K562 (cell line): ENCODE measurements around the gene MAML3. TPM values are rescaled to one million over a fixed set of nuclear protein-coding genes. Genes with fewer than 3 reads are reported as not detected.

ENCODE experiments used
- ATAC-seq: fragments of 200-7000 bp; cut with Tn5 transposase; 3 replicates; pipeline ENCODE4 v1.9.1; 2020; ENCODE audit warnings: moderate library complexity
- BruUV-seq: library from RNA; stranded (reverse); fragments of 400-500 nt; replicated peaks from 2 replicates; lab custom pipeline; 2021; lab: Mats Ljungman, UMichigan
- CTCF ChIA-PET: fragments of 300-600 bp; formaldehyde crosslinking; extraction: SDS; loops from one replicate; lab custom pipeline; 2021; ENCODE audit warnings: low intra/inter-chr PET ratio; lab: Yijun Ruan, JAX
- POLR2A ChIA-PET: fragments of 300-600, 350-650 bp; sonication (Branson Sonifier 250); formaldehyde crosslinking; extraction: SDS; loops from one replicate; lab custom pipeline; 2021; ENCODE audit warnings: antibody characterized with exemption, inconsistent platforms; lab: Yijun Ruan, JAX
- DNase-seq, 4 experiments: peaks; one replicate each; pipeline versions ENCODE4 v3.0.0 to v3.0.0-alpha.2; 2011 to 2018; ENCODE audit warnings: low spot score in 3 of 4, mixed read lengths in 3 of 4; ENCODE audit errors: extremely low read depth in 1 of 4
- FAIRE-seq: peaks from 2 replicates; lab custom pipeline; 2011; peaks lifted over from hg19 to GRCh38; lab: Jason Lieb, UNC
- H2AFZ ChIP-seq: 2 replicates; pipeline ENCODE4 v1.6.0; 2011; ENCODE audit warnings: low read depth, low read length, control low read depth, inconsistent platforms
- H3K27ac ChIP-seq: fragments of 200-600 bp; 3 replicates; pipeline ENCODE4 v1.8.0; 2011; ENCODE audit warnings: low read depth, mild to moderate bottlenecking, control low read depth, inconsistent platforms, low read length, moderate library complexity, mixed read lengths; ENCODE audit errors: extremely low read depth
- H3K27me3 ChIP-seq, 2 experiments: fragments of 300-600 bp in 1 of 2; 2 replicates in 1 of 2; 3 replicates in 1 of 2; pipeline versions ENCODE4 v1.6.0 to v1.8.0; 2011; ENCODE audit warnings: inconsistent platforms in 2 of 2, low read length in 2 of 2, mild to moderate bottlenecking in 1 of 2, mixed read lengths in 1 of 2, moderate library complexity in 1 of 2; ENCODE audit not compliant: control insufficient read depth in 2 of 2, insufficient read depth in 2 of 2
- H3K36me3 ChIP-seq: fragments of 300-600 bp; 3 replicates; pipeline ENCODE4 v1.8.0; 2011; ENCODE audit warnings: mild to moderate bottlenecking, low read length, inconsistent platforms; ENCODE audit not compliant: control insufficient read depth, insufficient read depth
- H3K4me1 ChIP-seq, 2 experiments: fragments of 200-600 bp in 1 of 2; replicated peaks in 1 of 2; 2 replicates in 1 of 2; 3 replicates in 1 of 2; pipeline versions ENCODE4 v1.5.1 to v1.8.0; 2011; ENCODE audit warnings: inconsistent platforms in 2 of 2, low read length in 2 of 2, mild to moderate bottlenecking in 1 of 2, mixed read lengths in 1 of 2, moderate library complexity in 1 of 2; ENCODE audit not compliant: control insufficient read depth in 2 of 2, insufficient read depth in 2 of 2
- H3K4me2 ChIP-seq: 2 replicates; pipeline ENCODE4 v1.6.1; 2011; ENCODE audit warnings: low read length, control low read depth, inconsistent platforms, mixed read lengths; ENCODE audit not compliant: insufficient read depth
- H3K4me3 ChIP-seq: fragments of 200-600 bp; sonication (generic), shearing (Covaris generic); 2 replicates; pipeline ENCODE4 v1.5.1; 2016; ENCODE audit warnings: control low read depth, inconsistent platforms
- H3K79me2 ChIP-seq: fragments of 200-600 bp; 3 replicates; pipeline ENCODE4 v1.8.0; 2011; ENCODE audit warnings: low read length, inconsistent platforms; ENCODE audit not compliant: control insufficient read depth, insufficient read depth
- H3K9ac ChIP-seq, 2 experiments: 2 replicates each; pipeline versions ENCODE4 v1.6.0 to v1.6.1; 2011; ENCODE audit warnings: low read depth in 2 of 2, low read length in 2 of 2, control low read depth in 1 of 2, inconsistent platforms in 1 of 2, mild to moderate bottlenecking in 1 of 2, mixed read lengths in 1 of 2; ENCODE audit not compliant: insufficient read depth in 1 of 2
- H3K9me1 ChIP-seq: one replicate; pipeline ENCODE4 v1.6.0; 2011; ENCODE audit warnings: inconsistent platforms, mild to moderate bottlenecking, low read length, moderate library complexity; ENCODE audit not compliant: control insufficient read depth, insufficient read depth
- H3K9me3 ChIP-seq: replicated peaks from 2 replicates; pipeline ENCODE4 v1.5.1; 2011; ENCODE audit warnings: low read depth, low read length, inconsistent platforms; ENCODE audit not compliant: control insufficient read depth, insufficient read depth
- H4K20me1 ChIP-seq: replicated peaks from 2 replicates; pipeline ENCODE4 v1.6.1; 2011; ENCODE audit warnings: low read length, inconsistent platforms, mixed read lengths; ENCODE audit not compliant: control insufficient read depth, insufficient read depth
- CHD1 ChIP-seq: fragments of 200-600 bp; sonication (generic); IDR thresholded peaks from one replicate; pipeline ENCODE4 v1.6.1; 2012; ENCODE audit warnings: mild to moderate bottlenecking, moderate library complexity, low read length, inconsistent platforms
- DPF2 ChIP-seq: fragments of 450-650 bp; IDR thresholded peaks from 2 replicates; pipeline ENCODE4 v1.6.1; 2016
- FOXA1 ChIP-seq: fragments of 450-650 bp; IDR thresholded peaks from 2 replicates; pipeline ENCODE4 v1.6.1; 2016; ENCODE audit warnings: mild to moderate bottlenecking, borderline replicate concordance
- LARP7 ChIP-seq: fragments of 450-650 bp; IDR thresholded peaks from 2 replicates; pipeline ENCODE4 v1.6.1; 2016
- NR4A1 ChIP-seq, 2 experiments: fragments of 250-450 bp in 1 of 2; fragments of 450-650 bp in 1 of 2; sonication (Bioruptor Pico) in 1 of 2; IDR thresholded peaks; 2 replicates each; pipeline versions ENCODE4 v1.4.0 to v1.6.1; 2016 to 2020; ENCODE audit warnings: mild to moderate bottlenecking in 2 of 2, missing compliant biosample characterization in 1 of 2, missing genetic modification characterization in 1 of 2, moderate library complexity in 1 of 2
- SOX6 ChIP-seq: fragments of 450-650 bp; IDR thresholded peaks from 2 replicates; pipeline ENCODE4 v1.6.1; 2014; ENCODE audit warnings: mild to moderate bottlenecking
- TBP ChIP-seq: optimal IDR thresholded peaks from 2 replicates; pipeline ENCODE3; 2011; ENCODE audit warnings: low read depth, low read length, improper control_type of control experiment
- ZNF134 ChIP-seq: fragments of 250-450 bp; sonication (Bioruptor Pico); conservative IDR thresholded peaks from 2 replicates; pipeline ENCODE4 v1.4.0; 2020
- ZNF436 ChIP-seq: fragments of 250-450, 450-650 bp; sonication (Bioruptor Pico); formaldehyde crosslinking; IDR thresholded peaks from 2 replicates; pipeline ENCODE4 v1.7.0; 2020; ENCODE audit warnings: mild to moderate bottlenecking
- in situ Hi-C: fragments of 300-500 bp; cut with MboI; formaldehyde crosslinking; loops from 4 replicates; pipeline ENCODE4 v1.15.0; 2018; ENCODE audit warnings: inconsistent platforms, mixed read lengths
- intact Hi-C: fragments of 100-400 bp; cut with micrococcal nuclease; formaldehyde crosslinking; loops from 2 replicates; pipeline ENCODE4 v1.14.2; 2022
- polyA plus RNA-seq, 8 experiments: library from polyadenylated mRNA; depleted of rRNA in 4 of 8; stranded (reverse) in 5 of 8; unstranded in 3 of 8; fragments of >200 nt; fragmentation: Nextera tagmentation in 2 of 8; fragmentation: Illumina TruSeq in 1 of 8; extraction: Ambion mirVana in 2 of 8; extraction: Trizol in 1 of 8; gene quantifications; 2 replicates each; pipeline versions ENCODE4 v1.2.1 to v1.2.3, GENCODE V29; 2011 to 2014; ENCODE audit warnings: inconsistent platforms in 1 of 8, missing spikeins in 1 of 8
- total RNA-seq, 7 experiments: library from RNA; depleted of rRNA in 6 of 7; stranded (reverse); fragments of >200 nt in 6 of 7; fragmentation: Illumina TruSeq in 2 of 7; extraction: Trizol in 2 of 7; gene quantifications; 2 replicates each; pipeline versions ENCODE4 v1.2.1 to v1.2.3, GENCODE V29; 2011 to 2021; ENCODE audit warnings: low replicate concordance in 1 of 7
- TF ChIP-seq, protein P1 (sequence below): fragments of 450-650 bp; IDR thresholded peaks from 2 replicates; pipeline ENCODE4 v1.6.1; 2016
- TF ChIP-seq, protein P2 (sequence below): fragments of 450-650 bp; IDR thresholded peaks from 2 replicates; pipeline ENCODE4 v1.6.1; 2016; ENCODE audit warnings: antibody characterized with exemption

The MAML3 gene
- total and polyA plus RNA-seq, 9 of the 15 experiments (the other 6 are each of a cell fraction or from before 2014, with no cell fraction given), result 0.01 to 0.55 (median 0.25) TPM

DNA sequence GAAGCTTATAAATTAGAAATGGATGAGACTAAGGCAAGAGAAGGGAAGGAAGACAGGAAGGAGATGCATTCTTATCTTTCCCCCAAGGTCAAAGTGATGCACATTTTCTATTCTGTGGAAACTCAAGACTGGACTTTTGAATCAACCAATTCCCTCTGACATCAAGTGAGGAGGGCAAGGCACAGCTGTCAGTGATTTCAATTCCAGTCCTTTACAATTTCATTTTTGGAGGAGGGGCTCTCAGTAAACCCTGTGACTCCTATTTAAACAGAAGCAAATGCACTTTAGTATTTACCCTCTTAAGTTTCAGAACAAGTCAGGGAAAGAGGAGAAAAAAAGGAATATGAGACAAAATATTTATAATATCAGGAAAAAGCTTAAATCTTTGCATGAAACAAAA lies 354.4 kb downstream of the MAML3 start (continued):
- no peak for TF ChIP-seq CHD1
- no peak for TF ChIP-seq NR4A1 (CRISPR knock-in tag; IDR thresholded peaks at IDR 0.05)
- TF ChIP-seq NR4A1 (tag; IDR thresholded peaks at IDR 0.05), result no peak
- TF ChIP-seq, protein P1, sequence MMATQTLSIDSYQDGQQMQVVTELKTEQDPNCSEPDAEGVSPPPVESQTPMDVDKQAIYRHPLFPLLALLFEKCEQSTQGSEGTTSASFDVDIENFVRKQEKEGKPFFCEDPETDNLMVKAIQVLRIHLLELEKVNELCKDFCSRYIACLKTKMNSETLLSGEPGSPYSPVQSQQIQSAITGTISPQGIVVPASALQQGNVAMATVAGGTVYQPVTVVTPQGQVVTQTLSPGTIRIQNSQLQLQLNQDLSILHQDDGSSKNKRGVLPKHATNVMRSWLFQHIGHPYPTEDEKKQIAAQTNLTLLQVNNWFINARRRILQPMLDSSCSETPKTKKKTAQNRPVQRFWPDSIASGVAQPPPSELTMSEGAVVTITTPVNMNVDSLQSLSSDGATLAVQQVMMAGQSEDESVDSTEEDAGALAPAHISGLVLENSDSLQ, result no peak
- no peak for TF ChIP-seq TBP
- TF ChIP-seq SOX6, result no peak

DNA sequence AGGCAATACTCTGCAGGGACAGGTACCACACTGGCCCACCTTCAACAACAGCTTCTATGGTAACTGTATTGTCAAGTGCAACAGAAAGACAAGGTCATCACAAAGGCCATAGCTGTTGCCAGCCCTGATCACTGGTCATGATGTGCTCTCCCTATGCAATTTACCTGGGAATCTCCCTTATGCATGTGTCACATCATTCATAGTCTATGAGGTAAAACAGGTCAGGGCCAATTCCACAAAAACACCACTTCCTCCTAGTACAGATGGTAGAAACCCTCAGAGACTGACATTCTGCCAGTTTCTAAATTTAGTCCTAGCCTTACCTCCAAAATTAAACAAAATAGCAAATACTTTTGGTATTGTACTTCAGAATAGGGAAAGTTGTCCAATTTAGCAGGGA lies 355.5 kb downstream of the MAML3 start:
- peaks cover 0 to 3% of the 10 kb centered on the region in 2 experiments; a peak in 3 of 5 replicates for H3K27me3 ChIP-seq
- H3K36me3 ChIP-seq, result no peaks in the 10 kb centered on the region
- POLR2A ChIA-PET, result no interaction called here
- no peak for ATAC-seq
- BruUV-seq, result no TSS peak
- H3K4me3 ChIP-seq, result no peak overlapping the region
- no peak overlapping the region for H3K27ac ChIP-seq
- in situ Hi-C loops, result no loop called here
- TF ChIP-seq LARP7, result no peak
- TF ChIP-seq DPF2, result no peak
- no peak for TF ChIP-seq FOXA1
- TF ChIP-seq ZNF134 (CRISPR knock-in tag), result no peak
- TF ChIP-seq, protein P2, sequence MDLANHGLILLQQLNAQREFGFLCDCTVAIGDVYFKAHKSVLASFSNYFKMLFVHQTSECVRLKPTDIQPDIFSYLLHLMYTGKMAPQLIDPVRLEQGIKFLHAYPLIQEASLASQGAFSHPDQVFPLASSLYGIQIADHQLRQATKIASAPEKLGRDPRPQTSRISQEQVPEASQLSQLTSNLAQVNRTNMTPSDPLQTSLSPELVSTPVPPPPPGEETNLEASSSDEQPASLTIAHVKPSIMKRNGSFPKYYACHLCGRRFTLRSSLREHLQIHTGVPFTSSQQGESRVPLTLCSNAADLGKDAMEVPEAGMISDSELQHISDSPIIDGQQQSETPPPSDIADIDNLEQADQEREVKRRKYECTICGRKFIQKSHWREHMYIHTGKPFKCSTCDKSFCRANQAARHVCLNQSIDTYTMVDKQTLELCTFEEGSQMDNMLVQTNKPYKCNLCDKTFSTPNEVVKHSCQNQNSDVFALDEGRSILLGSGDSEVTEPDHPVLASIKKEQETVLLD, result no peak
- TF ChIP-seq ZNF436 (CRISPR knock-in tag), result no peak
- DNase-seq, result no peak
- H3K4me2 ChIP-seq, result no peak overlapping the region
- no peaks in the 10 kb centered on the region for H3K9me1 ChIP-seq
- H3K4me1 ChIP-seq, result no peaks in the 10 kb centered on the region
- no peaks in the 10 kb centered on the region for H3K9me3 ChIP-seq
- CTCF ChIA-PET, result no interaction called here
- no peak for FAIRE-seq
- H3K9ac ChIP-seq, result no peak overlapping the region
- no peak overlapping the region for H2AFZ ChIP-seq
- no peaks in the 10 kb centered on the region; the same call in 1 of the 2 replicates for H4K20me1 ChIP-seq
- intact Hi-C loops, result no loop called here
- no peaks in the 10 kb centered on the region for H3K79me2 ChIP-seq
